ENCODE data around the gene FAAH. TPM values are rescaled to one million over a fixed set of nuclear protein-coding genes. Genes with fewer than 3 reads are reported as not detected.

The FAAH gene
- polyA plus RNA-seq, 3 donors: 11.5 to 47.1 (median 11.5) TPM

DNA sequence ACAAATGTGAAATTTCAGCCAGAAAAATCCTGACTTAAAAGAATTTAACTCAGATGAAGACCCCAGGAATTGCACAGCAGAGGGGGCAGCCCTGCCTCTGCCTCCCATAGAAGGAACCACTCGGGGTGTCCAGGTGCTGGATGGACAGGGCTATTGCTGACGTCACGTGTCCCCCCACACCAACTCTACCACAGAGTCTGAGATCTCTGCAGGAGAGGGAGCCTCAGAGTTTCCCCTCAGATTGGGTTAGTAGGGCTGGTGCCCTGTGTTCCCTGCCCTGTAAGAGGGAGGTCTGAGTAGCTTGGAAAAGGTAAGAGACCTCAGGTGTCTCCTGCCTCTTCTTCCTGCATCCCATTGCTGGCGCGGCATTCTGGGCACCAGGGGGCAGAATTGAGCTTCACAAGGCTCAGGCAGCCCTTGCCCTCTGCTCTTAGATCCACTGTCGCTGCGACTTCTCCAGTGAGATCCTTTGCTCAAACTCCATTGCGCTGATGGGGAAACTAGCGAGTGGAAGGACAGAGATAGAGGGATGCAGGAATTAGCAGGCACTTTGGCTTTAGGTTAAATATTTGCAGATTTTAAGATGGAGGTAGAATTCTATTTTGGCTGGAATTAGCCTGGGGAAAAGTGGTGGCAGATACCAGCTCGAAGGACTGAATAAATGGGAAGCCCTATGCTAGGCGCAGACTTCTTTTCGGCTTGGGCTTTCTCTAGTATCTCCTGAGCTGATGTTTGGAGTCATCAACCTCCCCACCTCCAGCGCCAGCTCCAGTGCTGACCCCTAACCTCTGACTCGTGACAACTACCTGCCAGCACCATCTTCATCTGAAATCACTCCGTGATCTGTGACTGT lies 52.8 kb downstream of the FAAH start:
- TF ChIP-seq, protein P1, sequence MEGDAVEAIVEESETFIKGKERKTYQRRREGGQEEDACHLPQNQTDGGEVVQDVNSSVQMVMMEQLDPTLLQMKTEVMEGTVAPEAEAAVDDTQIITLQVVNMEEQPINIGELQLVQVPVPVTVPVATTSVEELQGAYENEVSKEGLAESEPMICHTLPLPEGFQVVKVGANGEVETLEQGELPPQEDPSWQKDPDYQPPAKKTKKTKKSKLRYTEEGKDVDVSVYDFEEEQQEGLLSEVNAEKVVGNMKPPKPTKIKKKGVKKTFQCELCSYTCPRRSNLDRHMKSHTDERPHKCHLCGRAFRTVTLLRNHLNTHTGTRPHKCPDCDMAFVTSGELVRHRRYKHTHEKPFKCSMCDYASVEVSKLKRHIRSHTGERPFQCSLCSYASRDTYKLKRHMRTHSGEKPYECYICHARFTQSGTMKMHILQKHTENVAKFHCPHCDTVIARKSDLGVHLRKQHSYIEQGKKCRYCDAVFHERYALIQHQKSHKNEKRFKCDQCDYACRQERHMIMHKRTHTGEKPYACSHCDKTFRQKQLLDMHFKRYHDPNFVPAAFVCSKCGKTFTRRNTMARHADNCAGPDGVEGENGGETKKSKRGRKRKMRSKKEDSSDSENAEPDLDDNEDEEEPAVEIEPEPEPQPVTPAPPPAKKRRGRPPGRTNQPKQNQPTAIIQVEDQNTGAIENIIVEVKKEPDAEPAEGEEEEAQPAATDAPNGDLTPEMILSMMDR (IDR thresholded peaks at IDR 0.05): peak; percentile 88
- H3K9me3 ChIP-seq (replicated peaks in 1 of 2; ENCODE audit: control insufficient read depth in 1 of 2, insufficient read depth in 1 of 2, low read length in 2 of 2): peaks cover 0 to 17% of the 10 kb centered on the region in 2 donors
- Mint-ChIP-seq H3K4me3 (peak overlapping the region in 1 of 2 donors; percentile 83), H3K9me3 (peaks cover 0 to 14% (median 5%) of the 10 kb centered on the region in 7 donors), H3K36me3 (peaks cover 4 to 9% of the 10 kb centered on the region in 2 donors), H3K27ac (no peak overlapping the region), H3K4me1 (peaks cover 31% of the 10 kb centered on the region), H3K27me3 (ENCODE audit: low read depth in 3 of 3) (peaks cover 50 to 69% (median 64%) of the 10 kb centered on the region in 3 donors)
- no peaks in the 10 kb centered on the region for H4K20me1 ChIP-seq (ENCODE audit: insufficient read depth, low read length)
- peaks cover 22 to 26% of the 10 kb centered on the region in 2 donors for H3K4me1 ChIP-seq (ENCODE audit: control insufficient read depth in 1 of 2, insufficient read depth in 2 of 2, low read length in 2 of 2)
- no peak overlapping the region for H3K4me2 ChIP-seq (replicated peaks; ENCODE audit: extremely low read depth, low read length, poor library complexity, severe bottlenecking)
- no peak overlapping the region for H3K4me3 ChIP-seq (replicated peaks in 1 of 3; ENCODE audit: low read depth in 2 of 3, low read length in 3 of 3)
- no peaks in the 10 kb centered on the region for H3K36me3 ChIP-seq (replicated peaks in 1 of 2; ENCODE audit: control insufficient read depth in 1 of 2, insufficient read depth in 2 of 2, low read length in 2 of 2)
- 10% methylated on average over 5 of the region's 15 CpGs for WGBS (ENCODE audit: insufficient coverage)
- intact Hi-C loops (cut with micrococcal nuclease): loop anchor here in 1 of 2 donors (2.0 kb wide), 1 partner anchor 80 kb away; no protein-coding TSS in a partner anchor
- DNase-seq: peak; percentile 46 to 61 (median 56)
- no peak overlapping the region for H2AFZ ChIP-seq (ENCODE audit: insufficient read depth, low read depth, low read length, poor library complexity, severe bottlenecking)
- no peak overlapping the region for H3K27ac ChIP-seq (ENCODE audit: low read depth in 1 of 2, low read length in 2 of 2)
- peaks cover 42 to 55% of the 10 kb centered on the region in 2 donors for H3K27me3 ChIP-seq (ENCODE audit: control insufficient read depth in 2 of 2, insufficient read depth in 2 of 2, low read length in 2 of 2)
- H3K9ac ChIP-seq (ENCODE audit: insufficient read depth, low read length, poor library complexity, severe bottlenecking): no peak overlapping the region
- H3K79me2 ChIP-seq (ENCODE audit: insufficient read depth, low read length): no peaks in the 10 kb centered on the region

DNA sequence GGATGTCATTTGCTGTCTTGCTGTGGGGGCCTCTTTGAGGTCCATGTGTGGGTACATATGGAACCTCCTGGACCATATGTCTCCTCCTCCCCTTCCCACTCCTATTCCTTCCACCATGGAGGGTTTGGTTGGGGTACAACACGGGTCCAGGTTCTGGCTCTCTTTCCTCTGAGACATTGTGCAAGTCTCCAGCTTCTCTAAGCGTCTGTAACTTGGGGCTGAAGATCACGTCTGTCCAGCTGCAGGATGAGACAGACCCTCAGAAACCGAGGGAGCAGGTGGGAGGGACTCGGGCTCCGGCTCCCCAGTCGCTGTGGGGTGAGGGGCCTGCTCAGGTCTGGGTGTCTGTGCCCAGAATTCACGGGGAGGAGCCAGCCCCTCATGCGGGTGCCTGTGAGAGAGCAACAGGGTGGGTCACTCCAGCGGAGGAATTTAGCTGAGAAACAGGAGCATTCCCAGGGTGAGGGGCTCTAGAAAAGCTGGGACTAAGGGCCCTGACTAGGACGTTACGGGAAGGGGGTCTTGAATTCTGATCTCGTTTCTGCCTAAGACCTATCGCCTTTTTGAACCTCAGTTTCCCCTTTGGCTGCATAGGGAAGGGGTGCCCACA lies 53.5 kb downstream of the FAAH start:
- Histone ChIP-seq H3K4me2 (replicated peaks; ENCODE audit: extremely low read depth, low read length, poor library complexity, severe bottlenecking) (peak overlapping the region; percentile 81), H3K4me3 (replicated peaks in 1 of 3; ENCODE audit: low read depth in 2 of 3, low read length in 3 of 3) (peak overlapping the region in 1 of 3 experiments; percentile 68)
- TF ChIP-seq, protein P1 (IDR thresholded peaks at IDR 0.05): no peak

More for the DNA sequence above, 53.5 kb downstream of the FAAH start:
- intact Hi-C loops (cut with micrococcal nuclease): loop anchor here in 1 of 2 donors (2.0 kb wide), 1 partner anchor 79 kb away; no protein-coding TSS in a partner anchor
- Histone ChIP-seq H3K9ac (ENCODE audit: insufficient read depth, low read length, poor library complexity, severe bottlenecking) (no peak overlapping the region), H2AFZ (ENCODE audit: insufficient read depth, low read depth, low read length, poor library complexity, severe bottlenecking) (no peak overlapping the region), H3K36me3 (replicated peaks in 1 of 2; ENCODE audit: control insufficient read depth in 1 of 2, insufficient read depth in 2 of 2, low read length in 2 of 2) (no peaks in the 10 kb centered on the region), H4K20me1 (ENCODE audit: insufficient read depth, low read length) (no peaks in the 10 kb centered on the region), H3K9me3 (replicated peaks in 1 of 2; ENCODE audit: control insufficient read depth in 1 of 2, insufficient read depth in 1 of 2, low read length in 2 of 2) (peaks cover 0 to 17% of the 10 kb centered on the region in 2 donors), H3K27ac (ENCODE audit: low read depth in 1 of 2, low read length in 2 of 2) (no peak overlapping the region), H3K27me3 (ENCODE audit: control insufficient read depth in 2 of 2, insufficient read depth in 2 of 2, low read length in 2 of 2) (peaks cover 42 to 61% of the 10 kb centered on the region in 2 donors), H3K4me1 (ENCODE audit: control insufficient read depth in 1 of 2, insufficient read depth in 2 of 2, low read length in 2 of 2) (peaks cover 16 to 19% of the 10 kb centered on the region in 2 donors), H3K79me2 (ENCODE audit: insufficient read depth, low read length) (no peaks in the 10 kb centered on the region)
- Mint-ChIP-seq H3K36me3 (peaks cover 4 to 9% of the 10 kb centered on the region in 2 donors), H3K27ac (no peak overlapping the region), H3K27me3 (ENCODE audit: low read depth in 3 of 3) (peaks cover 53 to 76% (median 66%) of the 10 kb centered on the region in 3 donors), H3K9me3 (peaks cover 0 to 14% (median 5%) of the 10 kb centered on the region in 7 donors), H3K4me1 (peaks cover 25% of the 10 kb centered on the region), H3K4me3 (peak overlapping the region in 1 of 2 donors; percentile 83)
- WGBS (ENCODE audit: insufficient coverage): 20% methylated on average over 14 of the region's 14 CpGs
- DNase-seq: no peak

Data from CD14-positive monocyte (primary cell).